ENCODE measurements around the gene DOK5.

DOK5 gene

GRCh38 chr20:54470697-54471096 is 4.7 kb upstream of the DOK5 start:
- no peaks in the 10 kb centered on the region for H3K27me3 ChIP-seq (replicated peaks; ENCODE audit: insufficient read depth, low read length)
- H3K27ac ChIP-seq (ENCODE audit: low read length): no peak overlapping the region
- H3K9me2 ChIP-seq (replicated peaks; ENCODE audit: insufficient read depth, low read length): no peaks in the 10 kb centered on the region
- no peaks in the 10 kb centered on the region for H3K9me3 ChIP-seq (replicated peaks; ENCODE audit: insufficient read depth, low read length)
- no peak for DNase-seq
- no peak overlapping the region for H3K4me3 ChIP-seq (ENCODE audit: low read length)
- no peak overlapping the region for H2AFZ ChIP-seq (ENCODE audit: low read length)
- no peaks in the 10 kb centered on the region for H3K36me3 ChIP-seq (replicated peaks; ENCODE audit: insufficient read depth, low read length)
- H3K79me2 ChIP-seq (ENCODE audit: low read length): no peaks in the 10 kb centered on the region
- TF ChIP-seq EZH2 (optimal IDR thresholded peaks at IDR 0.05; ENCODE audit: low read depth, low read length) (no peak), CTCF (IDR thresholded peaks at IDR 0.05; ENCODE audit: low read length) (no peak), EZH2phosphoT487 (IDR thresholded peaks at IDR 0.05; ENCODE audit: low read length) (no peak)
- H3K4me2 ChIP-seq (ENCODE audit: low read depth, low read length): no peak overlapping the region
- H3F3A ChIP-seq (ENCODE audit: insufficient read depth, low read length): no peaks in the 10 kb centered on the region
- no peak overlapping the region for H3K9ac ChIP-seq (ENCODE audit: low read length)
- no peaks in the 10 kb centered on the region for H3K4me1 ChIP-seq (ENCODE audit: low read length)
- H4K20me1 ChIP-seq (ENCODE audit: insufficient read depth, low read length): no peaks in the 10 kb centered on the region

- H3K9me3 ChIP-seq (replicated peaks; ENCODE audit: insufficient read depth, low read length): no peaks in the 10 kb centered on the region
- H3K9me2 ChIP-seq (replicated peaks; ENCODE audit: insufficient read depth, low read length): no peaks in the 10 kb centered on the region
- no peak overlapping the region for H2AFZ ChIP-seq (ENCODE audit: low read length)
- no peaks in the 10 kb centered on the region for H3F3A ChIP-seq (ENCODE audit: insufficient read depth, low read length)
- no peaks in the 10 kb centered on the region for H3K36me3 ChIP-seq (replicated peaks; ENCODE audit: insufficient read depth, low read length)
- no peak overlapping the region for H3K4me2 ChIP-seq (ENCODE audit: low read depth, low read length)
- no peak overlapping the region for H3K4me3 ChIP-seq (ENCODE audit: low read length)
- no peak overlapping the region for H3K27ac ChIP-seq (ENCODE audit: low read length)
- DNase-seq: no peak
- no peak overlapping the region for H3K9ac ChIP-seq (ENCODE audit: low read length)
- no peaks in the 10 kb centered on the region for H4K20me1 ChIP-seq (ENCODE audit: insufficient read depth, low read length)
- no peak for TF ChIP-seq EZH2phosphoT487 (IDR thresholded peaks at IDR 0.05; ENCODE audit: low read length)
- no peak for TF ChIP-seq EZH2 (optimal IDR thresholded peaks at IDR 0.05; ENCODE audit: low read depth, low read length)
- TF ChIP-seq CTCF (IDR thresholded peaks at IDR 0.05; ENCODE audit: low read length): no peak
- no peaks in the 10 kb centered on the region for H3K4me1 ChIP-seq (ENCODE audit: low read length)
- H3K27me3 ChIP-seq (replicated peaks; ENCODE audit: insufficient read depth, low read length): no peaks in the 10 kb centered on the region
- H3K79me2 ChIP-seq (ENCODE audit: low read length): no peaks in the 10 kb centered on the region
These were observed 2.8 kb upstream of the DOK5 start for GRCh38 chr20:54472607-54473006.

- Histone ChIP-seq H3K27me3 (replicated peaks; ENCODE audit: insufficient read depth, low read length) (no peaks in the 10 kb centered on the region), H3K4me1 (ENCODE audit: low read length) (no peaks in the 10 kb centered on the region), H3F3A (ENCODE audit: insufficient read depth, low read length) (no peaks in the 10 kb centered on the region), H4K20me1 (ENCODE audit: insufficient read depth, low read length) (no peaks in the 10 kb centered on the region), H3K36me3 (replicated peaks; ENCODE audit: insufficient read depth, low read length) (no peaks in the 10 kb centered on the region), H3K27ac (ENCODE audit: low read length) (no peak overlapping the region), H3K9me3 (replicated peaks; ENCODE audit: insufficient read depth, low read length) (no peaks in the 10 kb centered on the region), H3K79me2 (ENCODE audit: low read length) (no peaks in the 10 kb centered on the region), H3K4me2 (ENCODE audit: low read depth, low read length) (no peak overlapping the region), H3K4me3 (ENCODE audit: low read length) (no peak overlapping the region), H3K9me2 (replicated peaks; ENCODE audit: insufficient read depth, low read length) (no peaks in the 10 kb centered on the region), H2AFZ (ENCODE audit: low read length) (no peak overlapping the region), H3K9ac (ENCODE audit: low read length) (no peak overlapping the region)
- TF ChIP-seq CTCF (IDR thresholded peaks at IDR 0.05; ENCODE audit: low read length) (no peak), EZH2phosphoT487 (IDR thresholded peaks at IDR 0.05; ENCODE audit: low read length) (no peak), EZH2 (optimal IDR thresholded peaks at IDR 0.05; ENCODE audit: low read depth, low read length) (no peak)
- DNase-seq: no peak
These were observed 2.1 kb upstream of the DOK5 start for GRCh38 chr20:54473340-54473739.
